Thoracic aorta (tissue), 2 donors: ENCODE results near the gene TSPAN5. TPM values are rescaled to one million over a fixed set of nuclear protein-coding genes. Genes with fewer than 3 reads are reported as not detected.

Experiments used
- ATAC-seq: fragments of 150-250 bp; one replicate; pipeline ENCODE4 v1.8.0; 2017; ENCODE audit warnings: low read depth; ENCODE audit not compliant: insufficient number of reproducible peaks, low FRiP score
- DNase-seq: peaks from one replicate; pipeline ENCODE4 v3.0.0-alpha.2; 2020; ENCODE audit warnings: low spot score
- H3K27ac ChIP-seq, 2 donors: fragments of 200-600 bp; sonication (generic); 1 replicate in 1 of 2; 2 replicates in 1 of 2; pipeline ENCODE4 v1.5.1; 2016; ENCODE audit warnings: mild to moderate bottlenecking in 2 of 2, moderate library complexity in 2 of 2
- H3K27me3 ChIP-seq: fragments of 200-600 bp; sonication (generic); replicated peaks from 2 replicates; pipeline ENCODE4 v1.6.0; 2016; ENCODE audit warnings: mild to moderate bottlenecking; ENCODE audit not compliant: insufficient read depth
- H3K36me3 ChIP-seq: fragments of 200-600 bp; sonication (generic); one replicate; pipeline ENCODE4 v1.5.1; 2016
- H3K4me1 ChIP-seq, 2 donors: fragments of 200-600 bp; sonication (generic); 1 replicate in 1 of 2; 2 replicates in 1 of 2; pipeline versions ENCODE4 v1.5.1 to v1.6.0; 2016; ENCODE audit warnings: low read depth in 2 of 2, mild to moderate bottlenecking in 1 of 2; ENCODE audit not compliant: control insufficient read depth in 1 of 2
- H3K4me3 ChIP-seq: fragments of 200-600 bp; sonication (generic); 2 replicates; pipeline ENCODE4 v1.5.1; 2016; ENCODE audit warnings: mild to moderate bottlenecking
- H3K9me3 ChIP-seq: fragments of 200-600 bp; sonication (generic); 2 replicates; pipeline ENCODE4 v1.5.1; 2016
- CTCF ChIP-seq: fragments of 200-600 bp; sonication (generic); IDR thresholded peaks from one replicate; pipeline ENCODE4 v1.5.1; 2019; ENCODE audit warnings: antibody characterized with exemption
- total RNA-seq, 2 donors: library from RNA; depleted of rRNA; stranded (reverse); fragments of >200 nt; gene quantifications; one replicate each; pipeline versions ENCODE4 v1.1.0 to v1.2.3, GENCODE V29; 2016

Gene TSPAN5
- total RNA-seq, 2 donors from 2014 or later = 7.7 to 11.4 TPM

- H3K27ac ChIP-seq = no peak overlapping the region
- no peaks in the 10 kb centered on the region for H3K4me1 ChIP-seq
- H3K4me3 ChIP-seq = no peak overlapping the region
- DNase-seq (no peak), ATAC-seq (no peak)
- H3K27me3 ChIP-seq = no peaks in the 10 kb centered on the region
- TF ChIP-seq CTCF = no peak
- H3K9me3 ChIP-seq = no peaks in the 10 kb centered on the region
- no peaks in the 10 kb centered on the region for H3K36me3 ChIP-seq
Observed at GRCh38 chr4:98572697-98573096, 85.7 kb downstream of the TSPAN5 start.

GRCh38 chr4:98571161-98571786, 87.1 kb downstream of the TSPAN5 start:
- DNase-seq = no peak
- no peak for TF ChIP-seq CTCF

GRCh38 chr4:98570151-98570797, 88.1 kb downstream of the TSPAN5 start:
- Histone ChIP-seq H3K36me3 (no peaks in the 10 kb centered on the region), H3K27me3 (no peaks in the 10 kb centered on the region), H3K27ac (no peak overlapping the region), H3K4me1 (peaks cover 0 to 5% of the 10 kb centered on the region in 2 donors), H3K4me3 (no peak overlapping the region), H3K9me3 (no peaks in the 10 kb centered on the region)
- ATAC-seq (no peak), DNase-seq (no peak)
- no peak for TF ChIP-seq CTCF

More at GRCh38 chr4:98571161-98571786, 87.1 kb downstream of the TSPAN5 start:
- Histone ChIP-seq H3K4me1 (peaks cover 0 to 4% of the 10 kb centered on the region in 2 donors), H3K27ac (no peak overlapping the region), H3K27me3 (no peaks in the 10 kb centered on the region), H3K4me3 (no peak overlapping the region), H3K36me3 (no peaks in the 10 kb centered on the region), H3K9me3 (no peaks in the 10 kb centered on the region)
- ATAC-seq = no peak

GRCh38 chr4:98568941-98569663, 89.3 kb downstream of the TSPAN5 start:
- H3K36me3 ChIP-seq = no peaks in the 10 kb centered on the region
- no peak for TF ChIP-seq CTCF
- H3K9me3 ChIP-seq = no peaks in the 10 kb centered on the region
- no peak overlapping the region for H3K27ac ChIP-seq
- ATAC-seq (no peak), DNase-seq (no peak)
- H3K4me1 ChIP-seq = peaks cover 0 to 5% of the 10 kb centered on the region in 2 donors
- no peaks in the 10 kb centered on the region for H3K27me3 ChIP-seq
- no peak overlapping the region for H3K4me3 ChIP-seq

- no peak for TF ChIP-seq CTCF
- no peak for ATAC-seq
- DNase-seq = no peak
- H3K4me1 ChIP-seq = peaks cover 0 to 5% of the 10 kb centered on the region in 2 donors
- no peak overlapping the region for H3K27ac ChIP-seq
- H3K27me3 ChIP-seq = no peaks in the 10 kb centered on the region
- no peaks in the 10 kb centered on the region for H3K36me3 ChIP-seq
- no peaks in the 10 kb centered on the region for H3K9me3 ChIP-seq
- no peak overlapping the region for H3K4me3 ChIP-seq
Observed at GRCh38 chr4:98567611-98568010, 90.8 kb downstream of the TSPAN5 start.
